K562 (cell line): ENCODE results near the gene SLC30A7. TPM values are rescaled to one million over a fixed set of nuclear protein-coding genes. Genes with fewer than 3 reads are reported as not detected.

Experiments used
- ATAC-seq: fragments of 200-7000 bp; cut with Tn5 transposase; 3 replicates; pipeline ENCODE4 v1.9.1; 2020; ENCODE audit warnings: moderate library complexity
- BruUV-seq: library from RNA; stranded (reverse); fragments of 400-500 nt; replicated peaks from 2 replicates; lab custom pipeline; 2021; lab: Mats Ljungman, UMichigan
- CTCF ChIA-PET: fragments of 300-600 bp; formaldehyde crosslinking; extraction: SDS; loops from one replicate; lab custom pipeline; 2021; ENCODE audit warnings: low intra/inter-chr PET ratio; lab: Yijun Ruan, JAX
- POLR2A ChIA-PET: fragments of 300-600, 350-650 bp; sonication (Branson Sonifier 250); formaldehyde crosslinking; extraction: SDS; loops from one replicate; lab custom pipeline; 2021; ENCODE audit warnings: antibody characterized with exemption, inconsistent platforms; lab: Yijun Ruan, JAX
- DNase-seq, 4 experiments: peaks; one replicate each; pipeline versions ENCODE4 v3.0.0 to v3.0.0-alpha.2; 2011 to 2018; ENCODE audit warnings: low spot score in 3 of 4, mixed read lengths in 3 of 4; ENCODE audit errors: extremely low read depth in 1 of 4
- FAIRE-seq: peaks from 2 replicates; lab custom pipeline; 2011; peaks lifted over from hg19 to GRCh38; lab: Jason Lieb, UNC
- H2AFZ ChIP-seq: 2 replicates; pipeline ENCODE4 v1.6.0; 2011; ENCODE audit warnings: low read depth, low read length, control low read depth, inconsistent platforms
- H3K27ac ChIP-seq: fragments of 200-600 bp; 3 replicates; pipeline ENCODE4 v1.8.0; 2011; ENCODE audit warnings: low read depth, mild to moderate bottlenecking, control low read depth, inconsistent platforms, low read length, moderate library complexity, mixed read lengths; ENCODE audit errors: extremely low read depth
- H3K27me3 ChIP-seq, 2 experiments: fragments of 300-600 bp in 1 of 2; 2 replicates in 1 of 2; 3 replicates in 1 of 2; pipeline versions ENCODE4 v1.6.0 to v1.8.0; 2011; ENCODE audit warnings: inconsistent platforms in 2 of 2, low read length in 2 of 2, mild to moderate bottlenecking in 1 of 2, mixed read lengths in 1 of 2, moderate library complexity in 1 of 2; ENCODE audit not compliant: control insufficient read depth in 2 of 2, insufficient read depth in 2 of 2
- H3K36me3 ChIP-seq: fragments of 300-600 bp; 3 replicates; pipeline ENCODE4 v1.8.0; 2011; ENCODE audit warnings: mild to moderate bottlenecking, low read length, inconsistent platforms; ENCODE audit not compliant: control insufficient read depth, insufficient read depth
- H3K4me1 ChIP-seq, 2 experiments: fragments of 200-600 bp in 1 of 2; replicated peaks in 1 of 2; 2 replicates in 1 of 2; 3 replicates in 1 of 2; pipeline versions ENCODE4 v1.5.1 to v1.8.0; 2011; ENCODE audit warnings: inconsistent platforms in 2 of 2, low read length in 2 of 2, mild to moderate bottlenecking in 1 of 2, mixed read lengths in 1 of 2, moderate library complexity in 1 of 2; ENCODE audit not compliant: control insufficient read depth in 2 of 2, insufficient read depth in 2 of 2
- H3K4me2 ChIP-seq: 2 replicates; pipeline ENCODE4 v1.6.1; 2011; ENCODE audit warnings: low read length, control low read depth, inconsistent platforms, mixed read lengths; ENCODE audit not compliant: insufficient read depth
- H3K4me3 ChIP-seq: fragments of 200-600 bp; sonication (generic), shearing (Covaris generic); 2 replicates; pipeline ENCODE4 v1.5.1; 2016; ENCODE audit warnings: control low read depth, inconsistent platforms
- H3K79me2 ChIP-seq: fragments of 200-600 bp; 3 replicates; pipeline ENCODE4 v1.8.0; 2011; ENCODE audit warnings: low read length, inconsistent platforms; ENCODE audit not compliant: control insufficient read depth, insufficient read depth
- H3K9ac ChIP-seq, 2 experiments: 2 replicates each; pipeline versions ENCODE4 v1.6.0 to v1.6.1; 2011; ENCODE audit warnings: low read depth in 2 of 2, low read length in 2 of 2, control low read depth in 1 of 2, inconsistent platforms in 1 of 2, mild to moderate bottlenecking in 1 of 2, mixed read lengths in 1 of 2; ENCODE audit not compliant: insufficient read depth in 1 of 2
- H3K9me1 ChIP-seq: one replicate; pipeline ENCODE4 v1.6.0; 2011; ENCODE audit warnings: inconsistent platforms, mild to moderate bottlenecking, low read length, moderate library complexity; ENCODE audit not compliant: control insufficient read depth, insufficient read depth
- H3K9me3 ChIP-seq: replicated peaks from 2 replicates; pipeline ENCODE4 v1.5.1; 2011; ENCODE audit warnings: low read depth, low read length, inconsistent platforms; ENCODE audit not compliant: control insufficient read depth, insufficient read depth
- H4K20me1 ChIP-seq: replicated peaks from 2 replicates; pipeline ENCODE4 v1.6.1; 2011; ENCODE audit warnings: low read length, inconsistent platforms, mixed read lengths; ENCODE audit not compliant: control insufficient read depth, insufficient read depth
- EP300 ChIP-seq: IDR thresholded peaks from 2 replicates; pipeline ENCODE4 v1.6.1; 2012; ENCODE audit warnings: low read length, improper control_type of control experiment
- SLC30A9 ChIP-seq: fragments of 250-450 bp; sonication (Bioruptor Pico); IDR thresholded peaks from 2 replicates; pipeline ENCODE4 v1.8.0; 2022; ENCODE audit warnings: mild to moderate bottlenecking, moderate library complexity
- TBP ChIP-seq: optimal IDR thresholded peaks from 2 replicates; pipeline ENCODE3; 2011; ENCODE audit warnings: low read depth, low read length, improper control_type of control experiment
- TCF3 ChIP-seq: sonication (generic); formaldehyde crosslinking; IDR thresholded peaks from 2 replicates; pipeline ENCODE4 v1.4.0; 2020; ENCODE audit warnings: mild to moderate bottlenecking, missing genetic modification reagents
- ZNF239 ChIP-seq: fragments of 250-450 bp; sonication (Bioruptor Pico); IDR thresholded peaks from 2 replicates; pipeline ENCODE4 v1.4.0; 2020; ENCODE audit warnings: mild to moderate bottlenecking
- WGBS: fragments of 100-300 bp; shearing (Covaris generic); methylation state at CpG from one replicate; pipeline ENCODE4 v1.1.6; 2016; ENCODE audit warnings: low coverage, mixed read lengths; ENCODE audit not compliant: insufficient coverage; ENCODE audit errors: missing lambda C conversion rate; 5-methylcytosine and 5-hydroxymethylcytosine counted together
- in situ Hi-C: fragments of 300-500 bp; cut with MboI; formaldehyde crosslinking; loops from 4 replicates; pipeline ENCODE4 v1.15.0; 2018; ENCODE audit warnings: inconsistent platforms, mixed read lengths
- intact Hi-C: fragments of 100-400 bp; cut with micrococcal nuclease; formaldehyde crosslinking; loops from 2 replicates; pipeline ENCODE4 v1.14.2; 2022
- polyA plus RNA-seq, 8 experiments: library from polyadenylated mRNA; depleted of rRNA in 4 of 8; stranded (reverse) in 5 of 8; unstranded in 3 of 8; fragments of >200 nt; fragmentation: Nextera tagmentation in 2 of 8; fragmentation: Illumina TruSeq in 1 of 8; extraction: Ambion mirVana in 2 of 8; extraction: Trizol in 1 of 8; gene quantifications; 2 replicates each; pipeline versions ENCODE4 v1.2.1 to v1.2.3, GENCODE V29; 2011 to 2014; ENCODE audit warnings: inconsistent platforms in 1 of 8, missing spikeins in 1 of 8
- total RNA-seq, 7 experiments: library from RNA; depleted of rRNA in 6 of 7; stranded (reverse); fragments of >200 nt in 6 of 7; fragmentation: Illumina TruSeq in 2 of 7; extraction: Trizol in 2 of 7; gene quantifications; 2 replicates each; pipeline versions ENCODE4 v1.2.1 to v1.2.3, GENCODE V29; 2011 to 2021; ENCODE audit warnings: low replicate concordance in 1 of 7
- TF ChIP-seq, protein P1 (sequence below): IDR thresholded peaks from 3 replicates; pipeline ENCODE4 v1.6.1; 2011; ENCODE audit warnings: borderline replicate concordance, mild to moderate bottlenecking, moderate library complexity; ENCODE audit not compliant: insufficient read length; ENCODE audit errors: extremely low read depth
- TF ChIP-seq, protein P2 (sequence below): sonication (generic); formaldehyde crosslinking; IDR thresholded peaks from 2 replicates; pipeline ENCODE4 v1.8.0; 2023; ENCODE audit warnings: missing genetic modification reagents, mild to moderate bottlenecking, borderline replicate concordance

SLC30A7 gene
- total and polyA plus RNA-seq, 9 of the 15 experiments (the other 6 are each of a cell fraction or from before 2014, with no cell fraction given) = 3.5 to 17.1 (median 7.2) TPM

DNA sequence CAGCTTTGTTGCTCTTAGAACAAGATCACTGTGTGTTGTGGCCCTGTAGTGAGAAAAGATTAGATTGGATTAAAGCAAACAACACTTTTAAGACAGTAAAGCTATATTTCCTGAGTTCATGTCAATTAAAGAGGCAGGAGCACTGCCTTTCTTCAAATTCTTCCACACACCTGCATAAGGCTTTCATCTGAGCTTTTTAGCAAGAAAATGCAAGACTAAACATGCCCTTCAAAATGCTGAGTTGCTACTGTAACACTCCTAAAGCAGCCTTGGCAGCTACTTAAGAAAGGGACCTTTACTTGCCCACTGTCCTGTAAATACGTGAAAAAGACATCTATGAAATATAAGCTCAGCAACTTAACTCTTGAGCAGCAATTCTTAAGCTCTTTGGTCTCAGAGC is 117.9 kb downstream of the SLC30A7 start:
- Histone ChIP-seq H3K9me3 (no peaks in the 10 kb centered on the region), H3K79me2 (no peaks in the 10 kb centered on the region), H3K4me2 (no peak overlapping the region), H3K27me3 (no peaks in the 10 kb centered on the region), H4K20me1 (no peaks in the 10 kb centered on the region), H3K9me1 (no peaks in the 10 kb centered on the region), H3K9ac (no peak overlapping the region), H3K4me1 (no peaks in the 10 kb centered on the region), H3K27ac (no peak overlapping the region), H2AFZ (no peak overlapping the region), H3K36me3 (peaks cover 76% of the 10 kb centered on the region), H3K4me3 (no peak overlapping the region)
- in situ Hi-C loops (no loop called here), intact Hi-C loops (no loop called here)
- ChIA-PET CTCF (no interaction called here), POLR2A (interaction anchor here (0.7 to 0.9 kb wide), 2 partner anchors 9 to 11 kb away, joined by 3 read pairs; no protein-coding TSS in a partner anchor)
- no peak for DNase-seq
- TF ChIP-seq TBP (no peak), EP300 (no peak), SLC30A9 (CRISPR knock-in tag) (no peak), ZNF239 (CRISPR knock-in tag) (no peak), TCF3 (CRISPR knock-in tag) (no peak)
- TF ChIP-seq, protein P1, sequence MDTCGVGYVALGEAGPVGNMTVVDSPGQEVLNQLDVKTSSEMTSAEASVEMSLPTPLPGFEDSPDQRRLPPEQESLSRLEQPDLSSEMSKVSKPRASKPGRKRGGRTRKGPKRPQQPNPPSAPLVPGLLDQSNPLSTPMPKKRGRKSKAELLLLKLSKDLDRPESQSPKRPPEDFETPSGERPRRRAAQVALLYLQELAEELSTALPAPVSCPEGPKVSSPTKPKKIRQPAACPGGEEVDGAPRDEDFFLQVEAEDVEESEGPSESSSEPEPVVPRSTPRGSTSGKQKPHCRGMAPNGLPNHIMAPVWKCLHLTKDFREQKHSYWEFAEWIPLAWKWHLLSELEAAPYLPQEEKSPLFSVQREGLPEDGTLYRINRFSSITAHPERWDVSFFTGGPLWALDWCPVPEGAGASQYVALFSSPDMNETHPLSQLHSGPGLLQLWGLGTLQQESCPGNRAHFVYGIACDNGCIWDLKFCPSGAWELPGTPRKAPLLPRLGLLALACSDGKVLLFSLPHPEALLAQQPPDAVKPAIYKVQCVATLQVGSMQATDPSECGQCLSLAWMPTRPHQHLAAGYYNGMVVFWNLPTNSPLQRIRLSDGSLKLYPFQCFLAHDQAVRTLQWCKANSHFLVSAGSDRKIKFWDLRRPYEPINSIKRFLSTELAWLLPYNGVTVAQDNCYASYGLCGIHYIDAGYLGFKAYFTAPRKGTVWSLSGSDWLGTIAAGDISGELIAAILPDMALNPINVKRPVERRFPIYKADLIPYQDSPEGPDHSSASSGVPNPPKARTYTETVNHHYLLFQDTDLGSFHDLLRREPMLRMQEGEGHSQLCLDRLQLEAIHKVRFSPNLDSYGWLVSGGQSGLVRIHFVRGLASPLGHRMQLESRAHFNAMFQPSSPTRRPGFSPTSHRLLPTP = no peak
- TF ChIP-seq, protein P2, sequence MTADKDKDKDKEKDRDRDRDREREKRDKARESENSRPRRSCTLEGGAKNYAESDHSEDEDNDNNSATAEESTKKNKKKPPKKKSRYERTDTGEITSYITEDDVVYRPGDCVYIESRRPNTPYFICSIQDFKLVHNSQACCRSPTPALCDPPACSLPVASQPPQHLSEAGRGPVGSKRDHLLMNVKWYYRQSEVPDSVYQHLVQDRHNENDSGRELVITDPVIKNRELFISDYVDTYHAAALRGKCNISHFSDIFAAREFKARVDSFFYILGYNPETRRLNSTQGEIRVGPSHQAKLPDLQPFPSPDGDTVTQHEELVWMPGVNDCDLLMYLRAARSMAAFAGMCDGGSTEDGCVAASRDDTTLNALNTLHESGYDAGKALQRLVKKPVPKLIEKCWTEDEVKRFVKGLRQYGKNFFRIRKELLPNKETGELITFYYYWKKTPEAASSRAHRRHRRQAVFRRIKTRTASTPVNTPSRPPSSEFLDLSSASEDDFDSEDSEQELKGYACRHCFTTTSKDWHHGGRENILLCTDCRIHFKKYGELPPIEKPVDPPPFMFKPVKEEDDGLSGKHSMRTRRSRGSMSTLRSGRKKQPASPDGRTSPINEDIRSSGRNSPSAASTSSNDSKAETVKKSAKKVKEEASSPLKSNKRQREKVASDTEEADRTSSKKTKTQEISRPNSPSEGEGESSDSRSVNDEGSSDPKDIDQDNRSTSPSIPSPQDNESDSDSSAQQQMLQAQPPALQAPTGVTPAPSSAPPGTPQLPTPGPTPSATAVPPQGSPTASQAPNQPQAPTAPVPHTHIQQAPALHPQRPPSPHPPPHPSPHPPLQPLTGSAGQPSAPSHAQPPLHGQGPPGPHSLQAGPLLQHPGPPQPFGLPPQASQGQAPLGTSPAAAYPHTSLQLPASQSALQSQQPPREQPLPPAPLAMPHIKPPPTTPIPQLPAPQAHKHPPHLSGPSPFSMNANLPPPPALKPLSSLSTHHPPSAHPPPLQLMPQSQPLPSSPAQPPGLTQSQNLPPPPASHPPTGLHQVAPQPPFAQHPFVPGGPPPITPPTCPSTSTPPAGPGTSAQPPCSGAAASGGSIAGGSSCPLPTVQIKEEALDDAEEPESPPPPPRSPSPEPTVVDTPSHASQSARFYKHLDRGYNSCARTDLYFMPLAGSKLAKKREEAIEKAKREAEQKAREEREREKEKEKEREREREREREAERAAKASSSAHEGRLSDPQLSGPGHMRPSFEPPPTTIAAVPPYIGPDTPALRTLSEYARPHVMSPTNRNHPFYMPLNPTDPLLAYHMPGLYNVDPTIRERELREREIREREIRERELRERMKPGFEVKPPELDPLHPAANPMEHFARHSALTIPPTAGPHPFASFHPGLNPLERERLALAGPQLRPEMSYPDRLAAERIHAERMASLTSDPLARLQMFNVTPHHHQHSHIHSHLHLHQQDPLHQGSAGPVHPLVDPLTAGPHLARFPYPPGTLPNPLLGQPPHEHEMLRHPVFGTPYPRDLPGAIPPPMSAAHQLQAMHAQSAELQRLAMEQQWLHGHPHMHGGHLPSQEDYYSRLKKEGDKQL (CRISPR knock-in tag) = no peak
- WGBS = 94% methylated on average over 1 of the region's 1 CpG
- no peak for FAIRE-seq
- no peak for ATAC-seq
- BruUV-seq = no TSS peak
